SK-N-SH (cell line): Measurements from ENCODE around the gene HIF1A.

Experiments used
- GABPA ChIP-seq: IDR thresholded peaks from 2 replicates; pipeline ENCODE4 v1.4.0; 2012; ENCODE audit warnings: low read depth, mild to moderate bottlenecking
- NRF1 ChIP-seq: IDR thresholded peaks from 2 replicates; pipeline ENCODE4 v1.6.1; 2012; ENCODE audit warnings: low read depth, mild to moderate bottlenecking, low read length
- RAD21 ChIP-seq: IDR thresholded peaks from 2 replicates; pipeline ENCODE4 v1.6.1; 2012; ENCODE audit warnings: mild to moderate bottlenecking, low read length
- TF ChIP-seq, protein P1 (sequence below): fragments of 200-600 bp; sonication (generic); IDR thresholded peaks from 2 replicates; pipeline ENCODE4 v1.6.1; 2017; ENCODE audit warnings: antibody characterized with exemption, mild to moderate bottlenecking, moderate library complexity
- TF ChIP-seq, protein P2 (sequence below): IDR thresholded peaks from 2 replicates; pipeline ENCODE4 v1.6.1; 2012; ENCODE audit warnings: mild to moderate bottlenecking, low read depth, low read length, moderate library complexity

DNA sequence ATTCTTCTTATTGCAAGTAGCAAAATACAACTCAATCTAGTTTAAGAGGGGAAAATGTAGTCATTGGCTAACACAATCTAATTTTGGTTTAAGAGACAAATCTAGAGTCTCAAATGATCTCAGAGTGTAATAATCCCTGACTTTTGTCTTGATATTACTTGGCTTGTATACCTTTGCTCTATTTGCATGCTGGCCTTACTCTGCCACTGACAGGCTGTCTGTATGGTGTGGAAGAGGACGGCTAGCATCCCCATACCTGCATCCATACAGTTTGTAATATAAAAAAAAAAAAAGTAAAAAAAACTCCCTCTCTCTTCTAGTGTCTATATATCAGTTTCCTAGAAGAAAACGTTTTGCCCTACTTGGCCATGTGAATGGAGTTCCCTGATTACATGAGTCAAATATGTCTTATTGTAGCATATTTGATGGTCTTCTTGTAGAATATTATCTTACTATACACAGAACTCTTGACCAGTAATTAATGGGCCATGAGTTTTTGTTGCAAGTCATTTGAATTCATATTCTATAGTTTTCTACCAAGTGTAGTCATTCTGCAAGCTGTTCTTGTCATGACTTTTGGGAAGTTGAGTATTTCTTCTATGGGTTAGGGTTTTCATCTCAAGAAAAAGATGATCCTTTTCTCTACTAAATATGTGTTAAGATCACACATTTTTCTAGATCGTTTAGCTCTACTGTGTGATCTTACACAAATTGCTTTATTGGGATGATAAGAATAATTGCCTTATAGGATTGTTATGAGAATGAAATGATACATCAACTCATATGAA, 8.2 kb downstream of the HIF1A start:
- TF ChIP-seq, protein P1, sequence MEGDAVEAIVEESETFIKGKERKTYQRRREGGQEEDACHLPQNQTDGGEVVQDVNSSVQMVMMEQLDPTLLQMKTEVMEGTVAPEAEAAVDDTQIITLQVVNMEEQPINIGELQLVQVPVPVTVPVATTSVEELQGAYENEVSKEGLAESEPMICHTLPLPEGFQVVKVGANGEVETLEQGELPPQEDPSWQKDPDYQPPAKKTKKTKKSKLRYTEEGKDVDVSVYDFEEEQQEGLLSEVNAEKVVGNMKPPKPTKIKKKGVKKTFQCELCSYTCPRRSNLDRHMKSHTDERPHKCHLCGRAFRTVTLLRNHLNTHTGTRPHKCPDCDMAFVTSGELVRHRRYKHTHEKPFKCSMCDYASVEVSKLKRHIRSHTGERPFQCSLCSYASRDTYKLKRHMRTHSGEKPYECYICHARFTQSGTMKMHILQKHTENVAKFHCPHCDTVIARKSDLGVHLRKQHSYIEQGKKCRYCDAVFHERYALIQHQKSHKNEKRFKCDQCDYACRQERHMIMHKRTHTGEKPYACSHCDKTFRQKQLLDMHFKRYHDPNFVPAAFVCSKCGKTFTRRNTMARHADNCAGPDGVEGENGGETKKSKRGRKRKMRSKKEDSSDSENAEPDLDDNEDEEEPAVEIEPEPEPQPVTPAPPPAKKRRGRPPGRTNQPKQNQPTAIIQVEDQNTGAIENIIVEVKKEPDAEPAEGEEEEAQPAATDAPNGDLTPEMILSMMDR: no peak
- TF ChIP-seq GABPA (no peak), NRF1 (no peak), RAD21 (no peak)
- TF ChIP-seq, protein P2, sequence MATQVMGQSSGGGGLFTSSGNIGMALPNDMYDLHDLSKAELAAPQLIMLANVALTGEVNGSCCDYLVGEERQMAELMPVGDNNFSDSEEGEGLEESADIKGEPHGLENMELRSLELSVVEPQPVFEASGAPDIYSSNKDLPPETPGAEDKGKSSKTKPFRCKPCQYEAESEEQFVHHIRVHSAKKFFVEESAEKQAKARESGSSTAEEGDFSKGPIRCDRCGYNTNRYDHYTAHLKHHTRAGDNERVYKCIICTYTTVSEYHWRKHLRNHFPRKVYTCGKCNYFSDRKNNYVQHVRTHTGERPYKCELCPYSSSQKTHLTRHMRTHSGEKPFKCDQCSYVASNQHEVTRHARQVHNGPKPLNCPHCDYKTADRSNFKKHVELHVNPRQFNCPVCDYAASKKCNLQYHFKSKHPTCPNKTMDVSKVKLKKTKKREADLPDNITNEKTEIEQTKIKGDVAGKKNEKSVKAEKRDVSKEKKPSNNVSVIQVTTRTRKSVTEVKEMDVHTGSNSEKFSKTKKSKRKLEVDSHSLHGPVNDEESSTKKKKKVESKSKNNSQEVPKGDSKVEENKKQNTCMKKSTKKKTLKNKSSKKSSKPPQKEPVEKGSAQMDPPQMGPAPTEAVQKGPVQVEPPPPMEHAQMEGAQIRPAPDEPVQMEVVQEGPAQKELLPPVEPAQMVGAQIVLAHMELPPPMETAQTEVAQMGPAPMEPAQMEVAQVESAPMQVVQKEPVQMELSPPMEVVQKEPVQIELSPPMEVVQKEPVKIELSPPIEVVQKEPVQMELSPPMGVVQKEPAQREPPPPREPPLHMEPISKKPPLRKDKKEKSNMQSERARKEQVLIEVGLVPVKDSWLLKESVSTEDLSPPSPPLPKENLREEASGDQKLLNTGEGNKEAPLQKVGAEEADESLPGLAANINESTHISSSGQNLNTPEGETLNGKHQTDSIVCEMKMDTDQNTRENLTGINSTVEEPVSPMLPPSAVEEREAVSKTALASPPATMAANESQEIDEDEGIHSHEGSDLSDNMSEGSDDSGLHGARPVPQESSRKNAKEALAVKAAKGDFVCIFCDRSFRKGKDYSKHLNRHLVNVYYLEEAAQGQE: no peak
